Gastrocnemius medialis (tissue), 4 donors: ENCODE data around the gene PTGFRN.

Experiments
- POLR2A ChIP-seq, 2 donors: fragments of 450-650 bp; IDR thresholded peaks; one replicate each; pipeline ENCODE4 v1.6.1; 2017; ENCODE audit warnings: antibody characterized with exemption in 2 of 2, mild to moderate bottlenecking in 2 of 2, moderate library complexity in 2 of 2
- TF ChIP-seq, protein P1 (sequence below), 5 experiments: fragments of 450-650 bp in 3 of 5; fragments of 200-600 bp in 2 of 5; sonication (generic) in 2 of 5; IDR thresholded peaks in 4 of 5; conservative IDR thresholded peaks in 1 of 5; 1 replicate in 4 of 5; 2 replicates in 1 of 5; pipeline ENCODE4 v1.5.1; 2016 to 2019; ENCODE audit warnings: antibody characterized with exemption in 5 of 5, mild to moderate bottlenecking in 3 of 5, moderate library complexity in 3 of 5

DNA sequence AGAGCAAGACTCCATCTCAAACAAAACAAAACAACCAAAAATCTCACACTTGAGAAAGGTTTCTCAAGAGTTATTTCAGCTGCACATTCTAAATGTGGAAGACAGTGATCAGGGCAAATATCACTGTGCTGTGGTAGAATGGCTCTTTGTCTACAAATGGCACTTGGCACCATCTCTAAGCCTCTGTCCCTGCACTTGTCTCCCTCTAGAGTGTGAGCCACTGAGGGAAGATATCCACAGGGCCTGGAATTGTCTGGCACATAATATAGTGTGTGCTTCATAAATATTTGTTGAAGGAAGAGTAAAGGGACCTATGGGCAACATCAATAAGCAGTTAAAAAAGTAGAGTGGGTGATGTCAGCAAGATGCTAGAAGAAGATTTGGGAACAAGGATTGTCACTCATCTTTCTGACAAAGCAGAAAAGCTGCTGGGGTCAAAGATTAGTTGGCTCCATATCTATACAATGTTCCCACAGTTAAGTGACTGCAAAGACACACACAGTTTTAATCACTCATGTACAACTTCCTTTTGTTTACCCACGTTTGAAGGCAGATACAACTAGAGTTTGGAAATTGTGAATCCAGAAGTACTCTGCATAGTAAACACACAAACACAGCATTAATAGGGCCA lies 110.9 kb downstream of the PTGFRN start:
- TF ChIP-seq, protein P1, sequence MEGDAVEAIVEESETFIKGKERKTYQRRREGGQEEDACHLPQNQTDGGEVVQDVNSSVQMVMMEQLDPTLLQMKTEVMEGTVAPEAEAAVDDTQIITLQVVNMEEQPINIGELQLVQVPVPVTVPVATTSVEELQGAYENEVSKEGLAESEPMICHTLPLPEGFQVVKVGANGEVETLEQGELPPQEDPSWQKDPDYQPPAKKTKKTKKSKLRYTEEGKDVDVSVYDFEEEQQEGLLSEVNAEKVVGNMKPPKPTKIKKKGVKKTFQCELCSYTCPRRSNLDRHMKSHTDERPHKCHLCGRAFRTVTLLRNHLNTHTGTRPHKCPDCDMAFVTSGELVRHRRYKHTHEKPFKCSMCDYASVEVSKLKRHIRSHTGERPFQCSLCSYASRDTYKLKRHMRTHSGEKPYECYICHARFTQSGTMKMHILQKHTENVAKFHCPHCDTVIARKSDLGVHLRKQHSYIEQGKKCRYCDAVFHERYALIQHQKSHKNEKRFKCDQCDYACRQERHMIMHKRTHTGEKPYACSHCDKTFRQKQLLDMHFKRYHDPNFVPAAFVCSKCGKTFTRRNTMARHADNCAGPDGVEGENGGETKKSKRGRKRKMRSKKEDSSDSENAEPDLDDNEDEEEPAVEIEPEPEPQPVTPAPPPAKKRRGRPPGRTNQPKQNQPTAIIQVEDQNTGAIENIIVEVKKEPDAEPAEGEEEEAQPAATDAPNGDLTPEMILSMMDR (IDR thresholded peaks at IDR 0.05 in 4 of 5, conservative IDR thresholded peaks at IDR 0.05 in 1 of 5) = no peak
- no peak for TF ChIP-seq POLR2A (IDR thresholded peaks at IDR 0.05)
